Suppressor macrophage (primary cell): ENCODE measurements around the gene ZNF226.
"Not testable (repeated sequence)": the region's sequence is repeated elsewhere in the genome, so short reads cannot be mapped to it uniquely, and the experiment has no call there.

Source experiments
- DNase-seq, 4 experiments: peaks; one replicate each; pipeline ENCODE4 v3.0.0-alpha.2; 2020 to 2022

The ZNF226 gene

GRCh38 chr19:44212250-44212865, 47.5 kb downstream of the ZNF226 start, which contains the start of gene ZNF227:
TSS of gene ZNF227 (plus strand) at chr19:44212532. CDS start at chr19:44217793, 5,261 bp downstream.
- peak; percentile 80 to 90 (median 88) for DNase-seq

GRCh38 chr19:44212866-44213346, 48.0 kb downstream of the ZNF226 start:
- peak; percentile 1 to 32 (median 28) for DNase-seq

GRCh38 chr19:44219926-44220325, 55.0 kb downstream of the ZNF226 start:
- DNase-seq = not testable (repeated sequence)

- DNase-seq = not testable (repeated sequence)
These were observed 55.9 kb downstream of the ZNF226 start for GRCh38 chr19:44220761-44221160.

GRCh38 chr19:44221291-44221690, 56.4 kb downstream of the ZNF226 start:
- not testable (repeated sequence) for DNase-seq
